Choroid plexus epithelial cell (primary cell): Measurements from ENCODE around the gene OSBPL8.

Experiments used
- DNase-seq: peaks from one replicate; pipeline ENCODE4 v3.0.0-alpha.2; 2010; ENCODE audit warnings: low read depth
- H3K4me3 ChIP-seq: 2 replicates; pipeline ENCODE4 v1.5.1; 2011; ENCODE audit warnings: low read depth, mild to moderate bottlenecking, control low read depth, low read length, moderate library complexity
- CTCF ChIP-seq: conservative IDR thresholded peaks from 2 replicates; pipeline ENCODE4 v1.5.1; 2011; ENCODE audit warnings: low read depth, mild to moderate bottlenecking, control low read depth, inconsistent platforms, low read length, moderate library complexity

The OSBPL8 gene

GRCh38 chr12:76318773-76319594, 240.6 kb downstream of the OSBPL8 start:
- DNase-seq = no peak
- no peak for TF ChIP-seq CTCF
- H3K4me3 ChIP-seq = no peak overlapping the region

- no peak for TF ChIP-seq CTCF
- H3K4me3 ChIP-seq = no peak overlapping the region
- DNase-seq = no peak
These were observed 241.6 kb downstream of the OSBPL8 start for GRCh38 chr12:76317976-76318375.

- no peak overlapping the region for H3K4me3 ChIP-seq
- no peak for DNase-seq
- no peak for TF ChIP-seq CTCF
These were observed 243.1 kb downstream of the OSBPL8 start for GRCh38 chr12:76316468-76316867.

GRCh38 chr12:76313299-76313698, 246.3 kb downstream of the OSBPL8 start:
- no peak for TF ChIP-seq CTCF
- DNase-seq = no peak
- no peak overlapping the region for H3K4me3 ChIP-seq

- DNase-seq = peak; percentile 24
- H3K4me3 ChIP-seq = no peak overlapping the region
- TF ChIP-seq CTCF = no peak
These were observed 247.3 kb downstream of the OSBPL8 start for GRCh38 chr12:76312315-76312714.

GRCh38 chr12:76311796-76312195, 247.8 kb downstream of the OSBPL8 start:
- peak; percentile 66 for DNase-seq
- no peak for TF ChIP-seq CTCF
- H3K4me3 ChIP-seq = no peak overlapping the region

- H3K4me3 ChIP-seq = no peak overlapping the region
- TF ChIP-seq CTCF = no peak
- DNase-seq = peak; percentile 70
These were observed 249.5 kb downstream of the OSBPL8 start for GRCh38 chr12:76310110-76310509.
